GM18499 (cell line): ENCODE measurements around the gene NUP88.
A peak's percentile ranks its signal among the peaks of the same experiment; 100 is the strongest.

Source experiments
- ATAC-seq: cut with Tn5 transposase; IDR thresholded peaks from one replicate; pipeline ENCODE4 v1.9.1; 2021; ENCODE audit warnings: moderate number of reproducible peaks; ENCODE audit not compliant: insufficient read depth, unreplicated experiment

The NUP88 gene

GRCh38 chr17:5422505-5422904, 3.0 kb upstream of the NUP88 start:
- ATAC-seq = no peak

GRCh38 chr17:5419959-5420653, 644 bp upstream of the NUP88 start, which contains the start of gene RPAIN:
Gene RPAIN, plus strand, starts transcription at chr17:5420182. Its CDS starts 29 bp downstream, at chr17:5420211.
- peak; percentile 30 for ATAC-seq

- ATAC-seq = no peak
Measured at GRCh38 chr17:5418858-5419355, 555 bp downstream of the NUP88 start.

GRCh38 chr17:5416901-5417300, 2.6 kb downstream of the NUP88 start:
- ATAC-seq = no peak

GRCh38 chr17:5413682-5414081, 5.8 kb downstream of the NUP88 start:
- no peak for ATAC-seq

GRCh38 chr17:5410594-5411272, 8.7 kb downstream of the NUP88 start:
- ATAC-seq = no peak

- no peak for ATAC-seq
Measured at GRCh38 chr17:5408186-5408585, 11.3 kb downstream of the NUP88 start.

GRCh38 chr17:5405400-5405799, 14.1 kb downstream of the NUP88 start:
- ATAC-seq = no peak

GRCh38 chr17:5399767-5400166, 19.7 kb downstream of the NUP88 start:
- ATAC-seq = no peak

- ATAC-seq = no peak
Measured at GRCh38 chr17:5396612-5397011, 22.9 kb downstream of the NUP88 start.

- no peak for ATAC-seq
Measured at GRCh38 chr17:5391678-5392077, 27.8 kb downstream of the NUP88 start.

GRCh38 chr17:5381542-5381941, 37.9 kb downstream of the NUP88 start:
- ATAC-seq = no peak

GRCh38 chr17:5380491-5381135, 38.8 kb downstream of the NUP88 start:
- no peak for ATAC-seq

GRCh38 chr17:5379351-5380107, 39.9 kb downstream of the NUP88 start:
- no peak for ATAC-seq

GRCh38 chr17:5378566-5379207, 40.8 kb downstream of the NUP88 start:
- no peak for ATAC-seq

- no peak for ATAC-seq
Measured at GRCh38 chr17:5373112-5373511, 46.4 kb downstream of the NUP88 start.

- no peak for ATAC-seq
Measured at GRCh38 chr17:5370411-5370810, 49.1 kb downstream of the NUP88 start.

- ATAC-seq = no peak
Measured at GRCh38 chr17:5365831-5366230, 53.6 kb downstream of the NUP88 start.

- ATAC-seq = no peak
Measured at GRCh38 chr17:5364696-5365095, 54.8 kb downstream of the NUP88 start.

- no peak for ATAC-seq
Measured at GRCh38 chr17:5364156-5364555, 55.3 kb downstream of the NUP88 start.
